Articular chondrocyte of knee joint (primary cell): Measurements from ENCODE around the gene SPATC1L. TPM values are rescaled to one million over a fixed set of nuclear protein-coding genes. Genes with fewer than 3 reads are reported as not detected.

ENCODE experiments used
- total RNA-seq: library from RNA; depleted of rRNA; stranded (reverse); fragments of >200 nt; gene quantifications from 2 replicates; pipeline ENCODE4 v1.2.3, GENCODE V29; 2012

Gene SPATC1L
- total RNA-seq = 2.4 and 4.7 TPM in 2 replicates

GRCh38 chr21:46183910-46184624 lies at the start of gene SPATC1L:
Gene SPATC1L (minus strand): TSS chr21:46184459. CDS start chr21:46182816, 1,643 bp downstream.

GRCh38 chr21:46228345-46229051 lies 44.2 kb upstream of the SPATC1L start, which contains the start of gene LSS:
Gene LSS (minus strand): TSS chr21:46228774. CDS start chr21:46228745, 29 bp downstream.

GRCh38 chr21:46155514-46156377 lies 28.5 kb downstream of the SPATC1L start, which contains the start of gene FTCD:
Gene FTCD (minus strand): TSS chr21:46155579. CDS start chr21:46155523, 56 bp downstream.

Other genes starting within 250 kb of the SPATC1L start
- 1,285 and 1,468 TPM in 2 replicates for gene COL6A1, start 202.7 kb downstream of the SPATC1L start, total RNA-seq
- 1,072 and 1,206 TPM in 2 replicates for gene COL6A2, start 86.3 kb downstream of the SPATC1L start, total RNA-seq
- gene FTCD, start 28.9 kb downstream of the SPATC1L start, total RNA-seq = 0.11 TPM in 1 of 2 replicates, not detected in the other
- 53.6 and 59.7 TPM in 2 replicates for gene LSS, start 44.3 kb upstream of the SPATC1L start, total RNA-seq
- gene MCM3AP, start 101.2 kb upstream of the SPATC1L start, total RNA-seq = 71.5 and 72.8 TPM in 2 replicates
- 14.8 and 18.8 TPM in 2 replicates for gene YBEY, start 101.9 kb upstream of the SPATC1L start, total RNA-seq
- gene C21orf58, start 139.4 kb upstream of the SPATC1L start, total RNA-seq = 2.9 and 3.8 TPM in 2 replicates
- gene PCNT, start 139.7 kb upstream of the SPATC1L start, total RNA-seq = 22.7 and 29.5 TPM in 2 replicates